ENCODE results near the gene RHO.

Gene RHO

DNA sequence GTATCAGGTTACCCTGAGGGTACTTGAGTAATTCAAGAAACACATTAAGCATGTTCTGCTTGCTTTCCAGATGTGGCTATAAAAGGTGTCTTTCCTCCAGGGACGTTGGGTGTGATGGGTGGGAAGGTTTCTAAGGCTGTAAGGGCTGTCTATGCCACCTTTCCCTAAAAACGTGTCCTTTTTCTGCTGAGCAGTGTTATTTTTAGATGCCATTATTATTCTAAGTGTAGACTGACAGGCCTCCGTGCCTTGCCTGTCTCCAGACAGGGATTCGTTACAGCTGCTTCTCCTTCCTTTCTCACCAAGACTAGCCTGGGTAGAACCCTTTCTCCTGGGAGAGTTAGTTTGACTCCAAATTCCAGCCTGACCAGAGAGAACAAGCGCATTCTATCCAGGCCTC is 26.8 kb upstream of the RHO start:
- no peak overlapping the region for H3K18ac ChIP-seq (ENCODE audit: low read length)
- H3K79me2 ChIP-seq (ENCODE audit: control insufficient read depth, insufficient read depth, low read length), result no peaks in the 10 kb centered on the region
- whole genome bisulfite sequencing (ENCODE audit: extremely low coverage, insufficient coverage, low lambda C conversion rate), result no CpG with 5 or more reads among the region's 5 CpGs
- H3K9ac ChIP-seq (ENCODE audit: low read length), result no peak overlapping the region
- DNase-seq, result no peak
- H4K8ac ChIP-seq (ENCODE audit: low read depth, low read length), result no peak overlapping the region
- no peak overlapping the region for H3K23ac ChIP-seq (ENCODE audit: low read length)
- H3K36me3 ChIP-seq (ENCODE audit: control insufficient read depth, insufficient read depth, low read length), result peaks cover 3% of the 10 kb centered on the region
- no peak overlapping the region for H2BK120ac ChIP-seq (ENCODE audit: low read depth, low read length)
- no peak overlapping the region for H3K56ac ChIP-seq (ENCODE audit: low read length)
- no peak overlapping the region for H2BK5ac ChIP-seq (ENCODE audit: low read length)
- H3K27ac ChIP-seq (ENCODE audit: low read depth, low read length), result no peak overlapping the region
- H3K4ac ChIP-seq (ENCODE audit: low read depth, low read length), result no peak overlapping the region
- no peak overlapping the region for H3K4me2 ChIP-seq (ENCODE audit: low read length)
- no peaks in the 10 kb centered on the region for H3K4me1 ChIP-seq (ENCODE audit: control insufficient read depth, low read depth, low read length)
- no peak overlapping the region for H4K5ac ChIP-seq (ENCODE audit: low read length)
- no peak overlapping the region for H2BK15ac ChIP-seq (replicated peaks; ENCODE audit: low read depth)
- no peak overlapping the region for H2AK5ac ChIP-seq (ENCODE audit: low read length)
- H3K79me1 ChIP-seq (ENCODE audit: low read length), result no peaks in the 10 kb centered on the region
- H3K27me3 ChIP-seq (ENCODE audit: insufficient read depth, low read length, poor library complexity), result no peaks in the 10 kb centered on the region
- H3K4me3 ChIP-seq (ENCODE audit: low read length), result no peak overlapping the region

DNA sequence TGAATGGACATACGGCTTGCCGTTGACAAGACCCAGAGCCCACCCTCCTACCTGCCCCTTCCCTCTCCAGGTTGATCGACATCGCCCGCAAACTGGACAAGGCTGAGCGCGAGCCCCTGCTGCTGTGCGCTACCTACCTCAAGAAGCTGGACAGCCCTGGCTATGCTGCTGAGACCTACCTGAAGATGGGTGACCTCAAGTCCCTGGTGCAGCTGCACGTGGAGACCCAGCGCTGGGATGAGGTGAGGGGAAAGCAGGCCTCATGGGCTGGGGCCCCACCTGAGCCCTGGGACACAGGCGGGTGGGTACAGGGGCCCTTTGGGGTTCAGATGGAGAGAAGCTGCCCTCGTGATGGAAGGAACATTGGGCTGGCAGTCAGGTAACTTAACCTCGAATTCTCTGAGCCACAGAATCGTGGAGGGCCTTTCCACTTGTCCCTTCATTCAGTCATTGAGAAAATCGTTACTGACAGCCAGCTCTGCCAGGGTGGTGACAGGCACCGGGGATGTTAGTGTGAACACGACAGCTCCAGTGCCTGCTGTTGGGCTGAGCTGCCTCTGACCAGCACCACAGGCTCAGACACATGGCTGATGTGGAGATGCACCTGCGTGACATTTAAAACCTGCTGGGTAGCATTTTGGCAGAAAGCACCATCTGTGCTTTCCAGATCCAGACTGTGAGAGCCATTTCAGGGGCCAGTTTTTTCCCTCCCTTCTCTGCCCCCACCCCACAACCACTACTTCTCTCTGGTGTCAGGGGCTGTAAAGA is 25.6 kb upstream of the RHO start:
- H4K5ac ChIP-seq (ENCODE audit: low read length), result no peak overlapping the region
- H3K18ac ChIP-seq (ENCODE audit: low read length), result no peak overlapping the region
- H2AK5ac ChIP-seq (ENCODE audit: low read length), result no peak overlapping the region
- no peak overlapping the region for H2BK15ac ChIP-seq (replicated peaks; ENCODE audit: low read depth)
- H3K4ac ChIP-seq (ENCODE audit: low read depth, low read length), result no peak overlapping the region
- no peaks in the 10 kb centered on the region for H3K27me3 ChIP-seq (ENCODE audit: insufficient read depth, low read length, poor library complexity)
- no peak overlapping the region for H3K4me3 ChIP-seq (ENCODE audit: low read length)
- H3K56ac ChIP-seq (ENCODE audit: low read length), result no peak overlapping the region
- no peak overlapping the region for H3K4me2 ChIP-seq (ENCODE audit: low read length)
- no peak overlapping the region for H3K23ac ChIP-seq (ENCODE audit: low read length)
- H3K27ac ChIP-seq (ENCODE audit: low read depth, low read length), result no peak overlapping the region
- no peaks in the 10 kb centered on the region for H3K79me2 ChIP-seq (ENCODE audit: control insufficient read depth, insufficient read depth, low read length)
- no CpG with 5 or more reads among the region's 18 CpGs for WGBS (ENCODE audit: extremely low coverage, insufficient coverage, low lambda C conversion rate)
- H3K79me1 ChIP-seq (ENCODE audit: low read length), result no peaks in the 10 kb centered on the region
- no peak overlapping the region for H2BK5ac ChIP-seq (ENCODE audit: low read length)
- no peak overlapping the region for H4K8ac ChIP-seq (ENCODE audit: low read depth, low read length)
- H3K9ac ChIP-seq (ENCODE audit: low read length), result no peak overlapping the region
- H2BK120ac ChIP-seq (ENCODE audit: low read depth, low read length), result no peak overlapping the region
- no peak for DNase-seq
- H3K4me1 ChIP-seq (ENCODE audit: control insufficient read depth, low read depth, low read length), result no peaks in the 10 kb centered on the region
- peaks cover 3% of the 10 kb centered on the region for H3K36me3 ChIP-seq (ENCODE audit: control insufficient read depth, insufficient read depth, low read length)

DNA sequence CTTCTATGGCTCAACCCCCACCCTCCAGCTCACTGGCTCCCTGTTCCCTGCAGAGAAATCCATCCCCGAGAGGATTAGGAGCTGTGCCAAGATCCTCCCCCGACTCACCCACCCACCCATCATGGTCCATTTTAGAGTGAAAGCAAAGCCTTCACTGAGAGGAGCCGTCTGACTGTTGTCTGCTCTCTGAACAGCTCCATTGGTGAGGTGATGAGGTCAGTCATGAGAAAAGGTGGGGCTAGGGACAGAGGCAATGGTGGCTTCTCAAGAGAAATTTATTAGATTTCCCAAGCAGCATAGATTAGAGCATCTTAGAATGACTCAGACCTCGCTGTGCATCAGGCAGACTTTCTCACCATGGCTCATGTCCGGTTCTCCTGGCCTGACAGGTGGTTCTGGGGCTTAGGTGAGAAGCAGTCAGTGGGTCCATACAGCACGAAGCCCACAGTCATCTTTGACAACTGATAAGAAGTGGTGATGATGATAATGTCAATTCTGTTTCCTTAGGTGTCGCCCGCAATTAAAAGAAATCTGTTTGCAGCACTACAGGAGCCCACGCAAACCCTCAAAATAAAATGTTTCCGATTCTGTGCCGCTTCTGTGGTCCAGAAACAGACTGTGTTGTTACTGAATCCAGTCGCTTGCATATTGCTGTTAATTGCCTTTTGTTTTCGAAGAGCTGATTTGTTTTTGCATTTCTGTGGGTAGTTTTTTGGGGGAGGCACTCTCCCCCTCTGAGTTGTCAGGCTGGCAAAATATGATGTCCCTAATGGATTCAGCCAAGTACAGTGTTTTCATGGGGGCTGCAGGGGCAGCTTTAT is 24.8 kb upstream of the RHO start:
- no peak overlapping the region for H3K4ac ChIP-seq (ENCODE audit: low read depth, low read length)
- no peak overlapping the region for H4K8ac ChIP-seq (ENCODE audit: low read depth, low read length)
- no peak overlapping the region for H3K56ac ChIP-seq (ENCODE audit: low read length)
- peaks cover 3% of the 10 kb centered on the region for H3K36me3 ChIP-seq (ENCODE audit: control insufficient read depth, insufficient read depth, low read length)
- H3K9ac ChIP-seq (ENCODE audit: low read length), result no peak overlapping the region
- no peak overlapping the region for H2BK5ac ChIP-seq (ENCODE audit: low read length)
- no peak overlapping the region for H3K27ac ChIP-seq (ENCODE audit: low read depth, low read length)
- no peak overlapping the region for H3K4me2 ChIP-seq (ENCODE audit: low read length)
- no peaks in the 10 kb centered on the region for H3K27me3 ChIP-seq (ENCODE audit: insufficient read depth, low read length, poor library complexity)
- H2BK15ac ChIP-seq (replicated peaks; ENCODE audit: low read depth), result no peak overlapping the region
- no peak overlapping the region for H4K5ac ChIP-seq (ENCODE audit: low read length)
- no CpG with 5 or more reads among the region's 13 CpGs for WGBS (ENCODE audit: extremely low coverage, insufficient coverage, low lambda C conversion rate)
- no peak overlapping the region for H2BK120ac ChIP-seq (ENCODE audit: low read depth, low read length)
- no peaks in the 10 kb centered on the region for H3K79me1 ChIP-seq (ENCODE audit: low read length)
- no peak overlapping the region for H3K4me3 ChIP-seq (ENCODE audit: low read length)
- DNase-seq, result no peak
- H3K23ac ChIP-seq (ENCODE audit: low read length), result no peak overlapping the region
- H3K4me1 ChIP-seq (ENCODE audit: control insufficient read depth, low read depth, low read length), result no peaks in the 10 kb centered on the region
- H3K79me2 ChIP-seq (ENCODE audit: control insufficient read depth, insufficient read depth, low read length), result no peaks in the 10 kb centered on the region
- no peak overlapping the region for H3K18ac ChIP-seq (ENCODE audit: low read length)
- no peak overlapping the region for H2AK5ac ChIP-seq (ENCODE audit: low read length)

DNA sequence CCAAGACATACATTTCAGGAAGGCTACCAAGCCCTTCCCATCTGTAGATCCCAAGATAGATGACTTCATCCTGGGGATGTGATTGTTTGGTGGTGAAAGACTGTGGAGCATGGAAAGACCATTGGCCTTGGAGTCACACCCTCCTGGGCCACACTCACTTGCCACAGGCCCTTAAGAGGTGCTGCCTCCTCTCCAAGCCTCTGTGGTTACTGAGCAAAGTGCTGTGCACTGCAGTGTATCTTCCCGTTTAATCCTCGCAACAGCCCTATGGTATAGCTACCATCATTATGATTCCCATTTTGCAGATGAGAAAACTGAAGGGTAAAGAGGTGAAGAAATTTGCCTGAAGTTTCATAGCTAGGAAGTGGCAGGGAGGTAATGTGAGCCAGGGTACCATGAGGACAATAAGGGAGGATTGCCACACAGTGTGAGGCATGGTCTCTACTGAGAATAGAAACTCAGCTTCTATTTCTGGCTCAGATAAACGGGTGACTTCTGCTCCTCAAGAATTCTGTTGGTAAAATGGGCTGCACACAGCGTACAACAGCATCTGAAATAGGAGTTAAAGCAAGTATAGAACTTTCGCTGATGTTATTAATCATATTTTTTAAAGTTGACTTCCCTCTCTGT is 23.9 kb upstream of the RHO start:
- Histone ChIP-seq H2BK5ac (ENCODE audit: low read length) (no peak overlapping the region), H3K79me2 (ENCODE audit: control insufficient read depth, insufficient read depth, low read length) (no peaks in the 10 kb centered on the region), H3K18ac (ENCODE audit: low read length) (no peak overlapping the region), H2BK15ac (replicated peaks; ENCODE audit: low read depth) (no peak overlapping the region), H3K4me3 (ENCODE audit: low read length) (no peak overlapping the region), H4K8ac (ENCODE audit: low read depth, low read length) (no peak overlapping the region), H3K79me1 (ENCODE audit: low read length) (no peaks in the 10 kb centered on the region), H4K5ac (ENCODE audit: low read length) (no peak overlapping the region), H3K4me2 (ENCODE audit: low read length) (no peak overlapping the region), H3K4ac (ENCODE audit: low read depth, low read length) (no peak overlapping the region), H3K27ac (ENCODE audit: low read depth, low read length) (no peak overlapping the region), H3K4me1 (ENCODE audit: control insufficient read depth, low read depth, low read length) (no peaks in the 10 kb centered on the region), H3K36me3 (ENCODE audit: control insufficient read depth, insufficient read depth, low read length) (peaks cover 3% of the 10 kb centered on the region), H3K23ac (ENCODE audit: low read length) (no peak overlapping the region), H2BK120ac (ENCODE audit: low read depth, low read length) (no peak overlapping the region), H2AK5ac (ENCODE audit: low read length) (no peak overlapping the region), H3K56ac (ENCODE audit: low read length) (no peak overlapping the region), H3K27me3 (ENCODE audit: insufficient read depth, low read length, poor library complexity) (no peaks in the 10 kb centered on the region), H3K9ac (ENCODE audit: low read length) (no peak overlapping the region)
- no peak for DNase-seq
- no CpG with 5 or more reads among the region's 5 CpGs for WGBS (ENCODE audit: extremely low coverage, insufficient coverage, low lambda C conversion rate)

DNA sequence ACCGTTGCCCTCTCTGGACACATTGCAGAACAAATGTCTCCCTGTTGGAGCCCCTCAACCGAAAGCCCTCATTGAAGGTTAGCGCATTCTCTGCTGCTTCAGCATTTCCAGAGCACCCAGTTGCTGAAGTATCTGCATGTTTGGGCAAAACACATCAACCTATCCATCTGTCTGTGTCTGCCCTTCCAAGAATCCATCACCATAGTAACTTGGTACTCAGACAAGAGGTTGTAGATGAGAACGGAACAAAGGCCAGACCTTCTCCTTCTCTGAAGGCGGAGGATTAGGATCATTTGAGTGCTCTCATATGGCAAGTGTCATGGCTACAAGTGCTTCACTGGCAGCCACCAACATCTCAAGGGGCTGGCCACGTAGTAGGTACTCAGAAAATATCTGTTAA is 23.1 kb upstream of the RHO start:
- Histone ChIP-seq H3K27me3 (ENCODE audit: insufficient read depth, low read length, poor library complexity) (no peaks in the 10 kb centered on the region), H3K18ac (ENCODE audit: low read length) (no peak overlapping the region), H4K8ac (ENCODE audit: low read depth, low read length) (no peak overlapping the region), H4K5ac (ENCODE audit: low read length) (no peak overlapping the region), H3K27ac (ENCODE audit: low read depth, low read length) (no peak overlapping the region), H3K36me3 (ENCODE audit: control insufficient read depth, insufficient read depth, low read length) (no peaks in the 10 kb centered on the region), H2BK5ac (ENCODE audit: low read length) (no peak overlapping the region), H3K9ac (ENCODE audit: low read length) (no peak overlapping the region), H3K4me2 (ENCODE audit: low read length) (no peak overlapping the region), H3K56ac (ENCODE audit: low read length) (no peak overlapping the region), H2AK5ac (ENCODE audit: low read length) (no peak overlapping the region), H3K4me3 (ENCODE audit: low read length) (no peak overlapping the region), H3K79me1 (ENCODE audit: low read length) (no peaks in the 10 kb centered on the region), H2BK15ac (replicated peaks; ENCODE audit: low read depth) (no peak overlapping the region), H3K4me1 (ENCODE audit: control insufficient read depth, low read depth, low read length) (no peaks in the 10 kb centered on the region), H3K79me2 (ENCODE audit: control insufficient read depth, insufficient read depth, low read length) (no peaks in the 10 kb centered on the region), H3K23ac (ENCODE audit: low read length) (no peak overlapping the region), H3K4ac (ENCODE audit: low read depth, low read length) (no peak overlapping the region), H2BK120ac (ENCODE audit: low read depth, low read length) (no peak overlapping the region)
- no CpG with 5 or more reads among the region's 6 CpGs for WGBS (ENCODE audit: extremely low coverage, insufficient coverage, low lambda C conversion rate)
- no peak for DNase-seq
